Mucosa of descending colon (tissue), 3 donors: ENCODE measurements around the gene CD37. TPM values are rescaled to one million over a fixed set of nuclear protein-coding genes. Genes with fewer than 3 reads are reported as not detected.
A peak's percentile ranks its signal among the peaks of the same experiment; 100 is the strongest.

Experiments
- ATAC-seq: fragments of 200-7000 bp; cut with Tn5 transposase; one replicate; pipeline ENCODE4 v1.9.1; 2020; ENCODE audit warnings: mild to moderate bottlenecking, moderate library complexity
- DNase-seq, 3 donors: peaks; one replicate each; pipeline ENCODE4 v3.0.0-alpha.2; 2020
- H3K36me3 ChIP-seq: fragments of 200-600 bp; one replicate; pipeline ENCODE4 v1.8.0; 2021; ENCODE audit warnings: low read depth, mild to moderate bottlenecking
- H3K4me1 ChIP-seq: fragments of 200-600 bp; one replicate; pipeline ENCODE4 v1.8.0; 2021; ENCODE audit warnings: low read depth, mild to moderate bottlenecking
- H3K4me3 ChIP-seq: fragments of 200-600 bp; one replicate; pipeline ENCODE4 v1.8.0; 2021; ENCODE audit warnings: mild to moderate bottlenecking
- H3K9me3 ChIP-seq: fragments of 200-600 bp; one replicate; pipeline ENCODE4 v1.8.0; 2021; ENCODE audit warnings: mild to moderate bottlenecking
- intact Hi-C, 2 donors: fragments of 100-400 bp; cut with DNase I in 1 of 2; cut with micrococcal nuclease in 1 of 2; formaldehyde crosslinking; loops; one replicate each; pipeline versions ENCODE4 v1.11.0 to v1.11.1; 2022; cut with DNase I, micrococcal nuclease
- total RNA-seq, 3 donors: library from RNA; stranded (reverse); fragmentation: NEBNext Ultra II Directional in 2 of 3; extraction: Animal tissue kit (Norgen Biotek cat#: 25700) in 2 of 3; gene quantifications; one replicate each; pipeline versions ENCODE4 v1.2.1 to v1.2.4, GENCODE V29; 2021 to 2023
- TF ChIP-seq, protein P1 (sequence below): fragments of 200-600 bp; IDR thresholded peaks from one replicate; pipeline ENCODE4 v1.8.0; 2022; ENCODE audit warnings: antibody characterized with exemption, mild to moderate bottlenecking
- donor health status: DM: no; HTN: no; CAD: no; lungs with moderate emphysema.
- donor health status: DM: no; HTN: no; CAD: no.
- donor health status: DM: no; HTN: yes; CAD: no.

Gene CD37
- total RNA-seq, 3 donors from 2014 or later = 5.6 to 11.2 (median 10.1) TPM

DNA sequence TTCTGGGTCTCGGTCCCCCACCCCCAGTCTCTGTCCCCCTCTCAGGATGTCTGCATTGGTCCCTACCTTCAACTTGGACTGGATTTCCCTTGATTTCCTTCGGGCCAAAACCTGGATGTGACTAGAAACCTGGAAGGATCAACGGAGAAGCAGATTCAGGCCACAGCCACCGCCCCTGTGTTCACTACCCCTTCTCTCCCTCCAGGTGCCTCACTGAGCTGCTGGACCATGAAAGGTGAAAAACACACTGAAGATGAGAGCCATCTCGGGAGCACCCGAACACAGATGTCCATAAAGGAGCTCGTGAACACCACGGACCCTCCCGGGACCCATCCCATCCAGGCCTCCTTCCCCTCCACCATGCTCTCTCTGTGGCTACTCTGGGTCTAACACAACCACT is 22.0 kb downstream of the CD37 start:
- no peaks in the 10 kb centered on the region for H3K9me3 ChIP-seq
- H3K4me1 ChIP-seq = no peaks in the 10 kb centered on the region
- no peak overlapping the region for H3K4me3 ChIP-seq
- intact Hi-C loops = no loop called here
- TF ChIP-seq, protein P1, sequence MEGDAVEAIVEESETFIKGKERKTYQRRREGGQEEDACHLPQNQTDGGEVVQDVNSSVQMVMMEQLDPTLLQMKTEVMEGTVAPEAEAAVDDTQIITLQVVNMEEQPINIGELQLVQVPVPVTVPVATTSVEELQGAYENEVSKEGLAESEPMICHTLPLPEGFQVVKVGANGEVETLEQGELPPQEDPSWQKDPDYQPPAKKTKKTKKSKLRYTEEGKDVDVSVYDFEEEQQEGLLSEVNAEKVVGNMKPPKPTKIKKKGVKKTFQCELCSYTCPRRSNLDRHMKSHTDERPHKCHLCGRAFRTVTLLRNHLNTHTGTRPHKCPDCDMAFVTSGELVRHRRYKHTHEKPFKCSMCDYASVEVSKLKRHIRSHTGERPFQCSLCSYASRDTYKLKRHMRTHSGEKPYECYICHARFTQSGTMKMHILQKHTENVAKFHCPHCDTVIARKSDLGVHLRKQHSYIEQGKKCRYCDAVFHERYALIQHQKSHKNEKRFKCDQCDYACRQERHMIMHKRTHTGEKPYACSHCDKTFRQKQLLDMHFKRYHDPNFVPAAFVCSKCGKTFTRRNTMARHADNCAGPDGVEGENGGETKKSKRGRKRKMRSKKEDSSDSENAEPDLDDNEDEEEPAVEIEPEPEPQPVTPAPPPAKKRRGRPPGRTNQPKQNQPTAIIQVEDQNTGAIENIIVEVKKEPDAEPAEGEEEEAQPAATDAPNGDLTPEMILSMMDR = no peak
- no peak for ATAC-seq
- DNase-seq = no peak
- no peaks in the 10 kb centered on the region for H3K36me3 ChIP-seq

DNA sequence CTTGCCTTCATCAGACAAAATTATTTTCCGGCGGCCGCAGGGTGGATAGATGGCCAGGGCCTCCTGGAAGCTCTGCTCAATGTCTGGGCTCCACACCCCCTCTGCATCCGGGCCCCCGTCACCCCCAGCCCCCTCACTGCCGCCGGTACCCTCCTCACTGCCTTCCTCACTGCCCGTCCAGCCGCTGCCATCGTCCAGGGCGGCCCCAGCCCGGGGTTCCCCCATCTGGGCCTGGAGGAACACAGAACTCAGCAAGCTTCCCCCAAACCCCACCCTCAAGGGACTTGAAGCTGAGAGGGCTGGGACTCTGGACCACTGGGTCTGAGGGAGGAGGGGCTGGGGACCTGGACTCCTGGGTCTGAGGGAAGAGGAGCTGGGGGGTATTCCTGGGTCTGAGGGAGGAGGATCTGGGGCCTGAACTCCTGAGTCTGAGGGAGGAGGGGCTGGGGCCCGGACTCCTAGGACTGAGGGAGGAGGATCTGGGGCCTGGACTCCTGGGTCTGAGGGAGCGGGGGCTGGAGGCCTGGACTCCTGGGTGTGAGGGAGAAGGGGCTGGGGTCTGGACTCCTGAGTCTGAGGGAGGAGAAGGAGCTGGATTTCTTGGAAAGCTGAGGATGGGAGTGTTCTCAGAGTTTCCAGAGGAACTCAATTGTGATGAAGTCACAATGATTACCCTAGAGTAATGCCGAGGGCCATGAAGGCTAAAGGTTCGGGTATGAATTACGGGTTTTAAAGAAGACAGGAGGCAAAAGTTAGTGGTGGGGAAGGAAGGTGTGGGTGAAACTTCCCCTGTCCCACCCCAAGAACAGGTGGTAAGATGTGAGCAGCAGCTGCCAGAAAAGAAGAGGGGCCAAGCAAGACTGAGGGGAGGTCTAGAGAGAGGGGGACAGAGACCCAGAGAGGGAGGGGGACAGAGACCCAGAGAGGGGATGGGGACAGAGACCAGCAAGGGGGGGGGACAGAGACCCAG is 24.9 kb downstream of the CD37 start:
- intact Hi-C loops = no loop called here
- Histone ChIP-seq H3K9me3 (no peaks in the 10 kb centered on the region), H3K36me3 (no peaks in the 10 kb centered on the region), H3K4me3 (no peak overlapping the region), H3K4me1 (peaks cover 13% of the 10 kb centered on the region)
- TF ChIP-seq, protein P1 = no peak
- DNase-seq = no peak
- ATAC-seq = no peak

DNA sequence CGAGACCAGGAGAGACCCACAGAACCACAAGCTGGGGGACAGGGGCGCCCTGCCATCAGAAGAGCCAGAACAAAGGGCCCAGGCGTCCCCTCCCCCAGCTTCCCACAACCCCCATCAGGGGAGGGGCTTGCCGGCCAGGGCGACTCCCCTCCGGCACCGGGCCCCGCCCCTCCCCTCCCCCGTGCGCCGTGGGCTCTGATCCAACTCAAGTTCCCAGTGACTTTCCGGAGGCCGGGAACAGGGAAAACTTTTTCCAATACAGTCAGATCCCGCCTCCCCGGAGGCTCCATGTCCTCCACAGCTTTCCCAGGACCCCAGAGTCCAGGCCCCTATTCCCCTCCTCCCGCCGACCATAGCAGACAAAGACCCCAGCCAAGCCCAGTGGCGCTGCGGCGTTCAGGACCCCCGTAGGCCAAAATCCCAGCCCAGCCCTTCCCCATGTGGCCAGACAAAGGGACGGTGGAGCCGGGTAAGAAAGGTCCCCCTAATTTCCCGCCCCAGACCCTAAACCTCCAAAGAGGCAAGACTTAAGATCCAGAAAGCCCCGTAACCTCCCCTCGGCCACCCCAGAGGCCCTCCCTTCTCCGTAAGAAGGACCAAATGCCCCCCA is 26.3 kb downstream of the CD37 start:
- intact Hi-C loops = no loop called here
- TF ChIP-seq, protein P1 = no peak
- Histone ChIP-seq H3K36me3 (no peaks in the 10 kb centered on the region), H3K4me1 (peaks cover 13% of the 10 kb centered on the region), H3K4me3 (peak overlapping the region; percentile 24), H3K9me3 (no peaks in the 10 kb centered on the region)
- DNase-seq = peak; percentile 80 to 87 (median 83)
- ATAC-seq = peak; percentile 52

DNA sequence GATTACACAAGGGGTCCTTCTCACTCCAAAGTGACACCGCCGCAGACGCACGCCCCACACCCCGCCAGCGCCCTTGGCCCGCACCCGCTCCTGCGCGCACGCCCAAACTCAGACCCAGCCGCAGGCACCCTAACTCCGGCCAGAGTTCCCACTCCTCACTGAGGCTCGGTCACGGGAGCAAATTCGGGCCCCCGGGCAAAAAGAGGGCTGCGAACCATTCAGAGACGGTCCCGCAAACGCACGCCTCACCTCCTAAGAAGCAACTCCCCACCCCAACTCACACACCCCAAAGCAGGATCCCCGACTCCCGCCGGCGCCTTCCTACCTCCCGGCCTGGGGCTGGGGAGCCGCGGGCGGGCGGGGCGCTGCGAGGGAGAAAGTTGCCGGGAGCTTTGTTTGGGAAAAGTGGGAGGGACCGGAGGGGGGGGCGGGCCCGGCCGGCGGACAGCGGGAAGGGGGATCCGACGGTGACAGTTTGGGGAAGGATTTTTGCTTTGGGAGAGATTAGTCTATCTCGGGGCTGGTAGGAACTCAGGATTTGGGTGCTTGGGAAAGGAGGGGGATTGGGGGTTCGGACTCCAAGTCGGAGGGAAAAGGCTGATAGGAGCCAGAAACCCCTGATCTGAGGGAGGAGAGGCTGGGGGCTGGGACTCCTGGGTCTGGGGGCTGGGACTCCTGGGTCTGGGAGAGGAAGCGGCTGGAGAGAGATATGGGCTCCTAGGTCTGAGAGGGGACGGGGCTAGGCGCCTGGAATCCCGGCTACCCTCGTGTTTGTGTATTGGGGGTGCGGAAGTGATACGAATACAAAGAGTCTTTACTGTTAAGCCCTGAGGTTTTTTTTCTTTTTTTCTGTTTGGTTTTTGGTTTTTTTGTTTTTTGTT is 27.1 kb downstream of the CD37 start, which contains the start of gene TEAD2:
TEAD2 (minus strand) TSS at position 369 of the 881 bp plus-strand sequence. CDS start 2,341 bp downstream, outside the sequence.
- TF ChIP-seq, protein P1 = no peak
- DNase-seq (peak; percentile 74 to 79 (median 78)), ATAC-seq (peak; percentile 43)
- peak within 1 kb of the TSS; percentile 24 for H3K4me3 ChIP-seq
- H3K36me3 ChIP-seq = no peaks in the 10 kb centered on the region
- no peaks in the 10 kb centered on the region for H3K9me3 ChIP-seq
- intact Hi-C loops = no loop called here
- peaks cover 13% of the 10 kb centered on the region for H3K4me1 ChIP-seq

DNA sequence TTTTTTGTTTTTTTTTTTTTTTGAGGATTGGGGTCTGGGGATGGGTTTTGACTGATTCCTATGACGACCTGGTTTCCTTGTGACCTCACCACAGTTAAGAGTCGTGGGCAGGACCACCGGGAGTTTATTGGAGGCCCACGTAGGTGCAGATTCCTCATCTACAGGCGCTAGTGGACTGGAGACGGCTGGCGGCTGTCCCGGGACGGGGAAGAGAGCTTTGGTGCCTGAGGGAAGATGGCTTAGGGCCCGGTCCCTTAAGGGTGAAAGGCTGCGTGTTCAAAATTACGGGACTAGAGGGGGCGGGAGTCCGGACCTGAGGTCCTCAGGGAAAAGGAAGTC is 27.7 kb downstream of the CD37 start:
- no peaks in the 10 kb centered on the region for H3K9me3 ChIP-seq
- peak; percentile 38 to 69 (median 59) for DNase-seq
- TF ChIP-seq, protein P1 = no peak
- no peak overlapping the region for H3K4me3 ChIP-seq
- intact Hi-C loops = no loop called here
- no peaks in the 10 kb centered on the region for H3K36me3 ChIP-seq
- H3K4me1 ChIP-seq = peaks cover 13% of the 10 kb centered on the region
- ATAC-seq = peak; percentile 2
